Fibroblast of the aortic adventitia (primary cell): ENCODE data around the gene MMAB. TPM values are rescaled to one million over a fixed set of nuclear protein-coding genes. Genes with fewer than 3 reads are reported as not detected.
"Not testable (repeated sequence)": the region's sequence is repeated elsewhere in the genome, so short reads cannot be mapped to it uniquely, and the experiment has no call there.

Source experiments
- DNase-seq: peaks from one replicate; pipeline ENCODE4 v3.0.0-alpha.2; 2010; ENCODE audit warnings: low read depth
- H3K4me3 ChIP-seq: 2 replicates; pipeline ENCODE4 v1.5.1; 2011; ENCODE audit warnings: low read depth, mild to moderate bottlenecking, control low read depth, low read length, moderate library complexity
- total RNA-seq: library from RNA; depleted of rRNA; stranded (reverse); fragments of >200 nt; gene quantifications from 2 replicates; pipeline ENCODE4 v1.2.3, GENCODE V29; 2012; ENCODE audit warnings: low replicate concordance
- TF ChIP-seq, protein P1 (sequence below): IDR thresholded peaks from 2 replicates; pipeline ENCODE4 v1.5.1; 2011; ENCODE audit warnings: mild to moderate bottlenecking, low read length, control low read depth, inconsistent platforms; ENCODE audit not compliant: insufficient read depth

The MMAB gene
- total RNA-seq, 1 donor = 22.0 TPM

DNA sequence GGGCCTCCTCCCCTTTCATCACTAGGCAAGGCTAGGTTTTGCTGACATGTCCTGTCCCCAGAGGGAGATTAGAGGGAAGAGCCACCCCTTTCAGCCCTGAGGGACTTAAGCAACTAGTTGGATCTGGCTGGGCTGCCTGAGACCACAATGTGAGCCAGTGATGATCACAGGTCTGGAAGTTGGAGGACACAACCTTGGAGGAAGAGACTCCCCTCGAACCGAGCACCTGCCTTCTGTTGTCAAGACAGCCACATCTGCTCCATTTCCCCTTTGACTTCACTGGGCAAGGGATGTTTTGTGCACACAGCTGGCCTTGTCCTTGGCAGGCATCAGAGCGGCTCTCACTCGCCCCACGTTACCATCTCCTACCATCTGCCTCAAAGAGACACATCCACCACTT lies 31.7 kb upstream of the MMAB start:
- no peak overlapping the region for H3K4me3 ChIP-seq
- no peak for DNase-seq
- TF ChIP-seq, protein P1, sequence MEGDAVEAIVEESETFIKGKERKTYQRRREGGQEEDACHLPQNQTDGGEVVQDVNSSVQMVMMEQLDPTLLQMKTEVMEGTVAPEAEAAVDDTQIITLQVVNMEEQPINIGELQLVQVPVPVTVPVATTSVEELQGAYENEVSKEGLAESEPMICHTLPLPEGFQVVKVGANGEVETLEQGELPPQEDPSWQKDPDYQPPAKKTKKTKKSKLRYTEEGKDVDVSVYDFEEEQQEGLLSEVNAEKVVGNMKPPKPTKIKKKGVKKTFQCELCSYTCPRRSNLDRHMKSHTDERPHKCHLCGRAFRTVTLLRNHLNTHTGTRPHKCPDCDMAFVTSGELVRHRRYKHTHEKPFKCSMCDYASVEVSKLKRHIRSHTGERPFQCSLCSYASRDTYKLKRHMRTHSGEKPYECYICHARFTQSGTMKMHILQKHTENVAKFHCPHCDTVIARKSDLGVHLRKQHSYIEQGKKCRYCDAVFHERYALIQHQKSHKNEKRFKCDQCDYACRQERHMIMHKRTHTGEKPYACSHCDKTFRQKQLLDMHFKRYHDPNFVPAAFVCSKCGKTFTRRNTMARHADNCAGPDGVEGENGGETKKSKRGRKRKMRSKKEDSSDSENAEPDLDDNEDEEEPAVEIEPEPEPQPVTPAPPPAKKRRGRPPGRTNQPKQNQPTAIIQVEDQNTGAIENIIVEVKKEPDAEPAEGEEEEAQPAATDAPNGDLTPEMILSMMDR = no peak

DNA sequence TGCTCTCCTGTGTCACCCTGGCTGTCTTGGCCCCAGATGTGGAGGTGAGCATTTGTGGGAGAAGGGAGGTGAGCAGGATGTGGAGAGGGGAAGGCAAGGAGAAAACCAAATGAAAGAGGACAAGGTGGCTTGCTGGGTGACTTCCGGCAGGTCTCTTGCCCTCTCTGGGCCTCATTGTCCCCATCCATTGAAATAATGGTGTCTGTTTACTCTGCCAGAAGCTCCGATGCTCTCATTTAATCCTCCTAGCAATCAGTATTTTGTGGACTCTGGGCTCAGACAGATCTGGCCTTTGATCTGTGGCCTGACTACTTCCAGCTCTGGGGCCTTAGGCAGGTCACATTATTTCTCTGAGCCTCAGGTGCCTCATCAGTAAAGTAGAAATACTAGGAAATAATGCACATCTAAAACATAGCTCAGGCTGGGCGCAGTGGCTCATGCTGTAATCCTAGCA lies 30.9 kb upstream of the MMAB start:
- DNase-seq = no peak
- TF ChIP-seq, protein P1 = no peak
- H3K4me3 ChIP-seq = no peak overlapping the region

DNA sequence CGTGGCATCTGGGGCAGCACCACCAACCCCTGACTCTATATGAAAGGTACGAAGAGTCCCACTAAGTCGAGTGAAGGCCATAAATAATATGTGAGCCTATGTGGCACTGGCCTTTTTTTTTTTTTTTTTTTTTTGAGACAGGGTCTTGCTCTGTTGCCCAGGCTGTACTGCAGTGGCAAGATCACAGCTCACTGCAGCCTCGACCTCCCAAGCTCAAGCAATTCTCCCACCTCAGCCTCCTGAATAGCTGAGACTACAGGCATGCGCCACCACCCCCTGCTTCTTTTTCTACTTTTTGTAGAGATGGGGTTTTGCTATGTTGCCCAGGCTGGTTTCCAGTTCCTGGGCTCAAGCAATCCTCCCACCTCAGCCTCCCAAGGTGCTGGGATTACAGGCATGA lies 28.8 kb upstream of the MMAB start:
- not testable (repeated sequence) for H3K4me3 ChIP-seq, DNase-seq

DNA sequence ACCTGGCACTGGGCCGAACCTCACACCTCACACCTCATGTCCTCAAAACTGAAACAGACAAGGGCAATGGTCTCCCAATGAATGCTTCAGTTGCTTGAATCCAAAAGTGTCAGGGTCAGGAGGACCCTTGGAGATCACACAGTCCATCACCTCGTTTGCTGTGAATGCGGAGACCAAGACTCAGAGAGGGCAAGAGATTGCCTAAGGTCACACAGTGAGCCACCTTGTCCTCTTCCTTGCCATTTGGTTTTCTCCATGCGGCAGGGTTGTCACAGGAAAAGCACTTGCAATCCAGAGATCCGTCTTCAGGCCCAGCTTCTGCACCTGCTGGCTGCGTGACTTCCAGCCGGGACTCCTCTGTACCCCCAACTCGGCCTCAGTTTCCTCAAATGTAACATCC lies 28.3 kb upstream of the MMAB start:
- TF ChIP-seq, protein P1 = no peak
- H3K4me3 ChIP-seq = no peak overlapping the region
- DNase-seq = no peak

DNA sequence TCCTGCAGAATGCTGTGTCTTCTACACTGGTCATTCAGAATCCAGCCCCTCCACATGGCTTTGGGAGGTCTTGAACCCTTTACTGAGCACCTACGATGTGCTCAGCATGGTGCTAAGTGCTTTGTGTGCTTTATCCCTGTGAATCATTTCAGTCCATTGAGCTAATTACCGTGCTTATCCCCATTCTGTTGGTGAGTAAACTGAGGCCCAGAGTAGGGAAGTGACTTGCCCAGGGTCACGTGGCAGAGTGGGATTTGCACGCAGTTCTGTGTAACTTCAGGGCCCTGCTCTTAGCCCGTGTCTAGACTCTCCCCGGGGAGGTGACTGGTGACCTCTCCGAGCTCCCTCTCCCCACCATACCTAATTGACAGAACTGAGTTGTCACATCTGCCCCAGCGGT lies 27.7 kb upstream of the MMAB start:
- TF ChIP-seq, protein P1 = no peak

DNA sequence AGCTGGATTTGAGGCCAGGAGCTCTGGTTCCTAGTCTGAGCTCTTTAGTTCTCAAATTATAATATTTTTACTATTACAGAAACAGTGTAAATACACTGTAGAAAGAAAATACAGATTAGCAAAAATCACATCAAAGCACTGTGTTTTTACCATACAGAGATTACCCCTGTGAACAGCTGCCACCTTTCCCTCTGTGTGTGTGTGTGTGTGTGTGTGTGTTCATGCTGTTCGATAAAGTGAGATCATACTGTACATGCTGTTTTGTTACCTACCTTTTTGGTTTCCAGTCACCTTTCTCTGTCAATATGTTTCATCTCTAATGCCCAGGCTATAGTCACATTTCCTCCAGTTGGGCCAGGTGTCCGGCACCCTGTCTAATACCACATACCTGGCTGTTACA lies 27.2 kb upstream of the MMAB start:
- H3K4me3 ChIP-seq = no peak overlapping the region
- DNase-seq = no peak
- TF ChIP-seq, protein P1 = no peak

More for the DNA sequence above, 27.7 kb upstream of the MMAB start:
- DNase-seq = no peak
- no peak overlapping the region for H3K4me3 ChIP-seq

DNA sequence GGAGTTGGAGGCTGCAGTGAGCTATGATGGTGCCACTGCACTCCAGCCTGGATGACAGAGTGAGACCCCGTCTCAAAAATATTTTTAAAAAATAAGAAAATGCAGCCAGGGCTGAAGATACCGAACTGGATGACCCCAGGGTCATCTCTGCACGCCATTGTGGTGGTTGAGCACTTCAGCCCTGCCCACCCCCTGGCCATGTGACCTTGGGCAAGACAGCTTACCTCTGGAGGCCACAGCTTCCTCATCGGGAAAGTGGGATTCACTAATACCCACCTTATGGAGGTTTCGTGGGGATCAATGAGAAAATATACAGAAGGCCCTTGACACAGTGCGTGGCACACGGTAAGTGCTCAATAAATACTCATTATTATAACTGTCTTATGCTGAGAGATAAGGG lies 25.8 kb upstream of the MMAB start:
- TF ChIP-seq, protein P1 = no peak
- no peak overlapping the region for H3K4me3 ChIP-seq
- DNase-seq = no peak

DNA sequence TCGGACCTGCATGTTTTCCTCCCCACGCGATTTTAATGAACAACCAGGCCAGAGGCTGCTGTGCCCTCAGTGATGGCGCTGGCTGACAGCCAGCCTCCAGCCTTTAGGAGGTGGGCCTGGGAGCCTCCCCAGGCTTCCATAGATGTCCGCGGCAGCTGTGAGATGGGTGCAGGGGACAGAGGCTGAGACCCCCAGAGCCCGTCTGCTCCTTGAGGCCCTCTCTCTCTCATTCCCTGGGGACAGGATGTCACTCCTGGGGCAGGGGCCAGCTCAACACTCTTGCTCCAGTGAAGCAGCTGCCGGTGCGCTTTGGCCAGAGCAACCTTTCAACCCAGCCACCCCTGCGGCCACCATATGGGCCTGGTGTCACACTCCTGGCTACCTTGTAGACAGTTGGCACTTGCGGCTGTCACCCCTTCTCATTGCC lies 25.1 kb upstream of the MMAB start:
- TF ChIP-seq, protein P1 = no peak
- no peak overlapping the region for H3K4me3 ChIP-seq
- DNase-seq = no peak
